Heart left ventricle (tissue), 13 donors: ENCODE data around the gene ARHGAP24.

Source experiments
- CTCF ChIP-seq, 12 donors: fragments of 200-600 bp; sonication (generic) in 4 of 12; IDR thresholded peaks; one replicate each; pipeline versions ENCODE4 v1.5.0 to v1.8.0; 2018 to 2022; ENCODE audit warnings: antibody characterized with exemption in 12 of 12, mild to moderate bottlenecking in 5 of 12
- POLR2A ChIP-seq, 2 donors: fragments of 450-650 bp; IDR thresholded peaks; one replicate each; pipeline ENCODE4 v1.6.1; 2017; ENCODE audit warnings: antibody characterized with exemption in 2 of 2, mild to moderate bottlenecking in 2 of 2, moderate library complexity in 2 of 2
- donor health status: ischemic (EF 13 %, LVEDD 7.1; RV severe dilation, severe dysfunction).
- donor health status: DM: no; HTN: yes; CAD: no.
- donor health status: DM: no; HTN: no; CAD: no.
- donor health status: ischemic (EF 25% LVEDD 6.9; RV normal size, moderate dysfunction).
- donor health status: ischemic (EF 25% LVEDD 5.7; RV mildly dilated, moderate dysfunction).
- donor health status: ischemic (EF 35%, LVEDD 5.7; RV mildly dilated, moderate dysfunction).
- donor health status: nonischemic (EF 11% LVEDD 7.7; RV severe dilation, severe dysfunction).
- donor health status: DM: yes; HTN: yes; CAD: no.
- donor health status: PGD.
- donor health status: ischemic (EF 29% LVEDD 5.4; RV normal size, mild dysfunction).
- donor health status: nonischemic (EF 23%, LVEDD 6.1; RV moderate dilation, normal function).

- TF ChIP-seq CTCF (IDR thresholded peaks at IDR 0.05) (no peak), POLR2A (IDR thresholded peaks at IDR 0.05) (no peak)
Measured at GRCh38 chr4:85905761-85906160, 430.8 kb downstream of the ARHGAP24 start.
